Ishikawa (cell line): Measurements from ENCODE around the gene SLC18B1.

ENCODE experiments used
- CEBPB ChIP-seq: IDR thresholded peaks from 2 replicates; pipeline ENCODE4 v1.6.1; 2012
- CREB1 ChIP-seq: IDR thresholded peaks from 2 replicates; pipeline ENCODE4 v1.6.1; 2012; ENCODE audit warnings: low read depth
- EGR1 ChIP-seq: IDR thresholded peaks from 2 replicates; pipeline ENCODE4 v1.6.1; 2012
- EP300 ChIP-seq: IDR thresholded peaks from 2 replicates; pipeline ENCODE4 v1.6.1; 2012; ENCODE audit warnings: borderline replicate concordance
- FOXM1 ChIP-seq: IDR thresholded peaks from 2 replicates; pipeline ENCODE4 v1.6.1; 2012; ENCODE audit warnings: low read depth, borderline replicate concordance
- MAX ChIP-seq: IDR thresholded peaks from 2 replicates; pipeline ENCODE4 v1.6.1; 2012
- NFIC ChIP-seq: IDR thresholded peaks from 2 replicates; pipeline ENCODE4 v1.6.1; 2012
- RAD21 ChIP-seq: IDR thresholded peaks from 2 replicates; pipeline ENCODE4 v1.6.1; 2012; ENCODE audit warnings: low read depth
- REST ChIP-seq: IDR thresholded peaks from 2 replicates; pipeline ENCODE4 v1.6.1; 2012; ENCODE audit warnings: low read depth, mild to moderate bottlenecking
- TAF1 ChIP-seq: IDR thresholded peaks from 2 replicates; pipeline ENCODE4 v1.6.1; 2012; ENCODE audit warnings: low read depth, mild to moderate bottlenecking
- TCF12 ChIP-seq: IDR thresholded peaks from 2 replicates; pipeline ENCODE4 v1.6.1; 2012; ENCODE audit warnings: low read depth
- TEAD4 ChIP-seq: IDR thresholded peaks from 2 replicates; pipeline ENCODE4 v1.6.1; 2012
- YY1 ChIP-seq: IDR thresholded peaks from 2 replicates; pipeline ENCODE4 v1.6.1; 2012; ENCODE audit warnings: low read depth
- ZBTB7A ChIP-seq: IDR thresholded peaks from 2 replicates; pipeline ENCODE4 v1.6.1; 2012; ENCODE audit warnings: low read depth
- TF ChIP-seq, protein P1 (sequence below): IDR thresholded peaks from 2 replicates; pipeline ENCODE4 v1.6.1; 2012

Gene SLC18B1

DNA sequence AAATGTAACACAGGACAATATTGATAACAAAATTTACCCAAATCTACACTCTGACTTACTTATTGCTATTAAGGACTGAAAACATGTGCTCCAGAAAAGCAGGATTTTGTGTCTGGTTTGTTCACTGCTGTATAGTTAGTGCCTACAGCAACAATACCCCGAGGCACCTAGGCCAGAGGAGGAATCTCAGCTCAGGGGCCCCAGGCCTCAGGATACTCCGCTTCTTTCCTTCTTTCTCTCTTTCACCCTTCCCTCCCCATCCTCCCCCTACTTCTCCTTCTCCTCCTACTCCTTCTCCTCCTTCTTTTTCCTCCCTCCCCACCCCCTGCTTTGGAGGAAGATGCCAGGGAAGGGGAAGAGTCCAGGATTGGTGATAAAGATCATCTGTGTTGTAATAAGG, 39.7 kb downstream of the SLC18B1 start:
- no peak for TF ChIP-seq CEBPB
- no peak for TF ChIP-seq YY1
- no peak for TF ChIP-seq MAX
- TF ChIP-seq NFIC, result no peak
- TF ChIP-seq TAF1, result no peak
- TF ChIP-seq, protein P1, sequence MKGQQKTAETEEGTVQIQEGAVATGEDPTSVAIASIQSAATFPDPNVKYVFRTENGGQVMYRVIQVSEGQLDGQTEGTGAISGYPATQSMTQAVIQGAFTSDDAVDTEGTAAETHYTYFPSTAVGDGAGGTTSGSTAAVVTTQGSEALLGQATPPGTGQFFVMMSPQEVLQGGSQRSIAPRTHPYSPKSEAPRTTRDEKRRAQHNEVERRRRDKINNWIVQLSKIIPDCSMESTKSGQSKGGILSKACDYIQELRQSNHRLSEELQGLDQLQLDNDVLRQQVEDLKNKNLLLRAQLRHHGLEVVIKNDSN, result no peak
- TF ChIP-seq ZBTB7A, result no peak
- TF ChIP-seq RAD21, result no peak
- no peak for TF ChIP-seq TCF12
- no peak for TF ChIP-seq REST
- TF ChIP-seq EGR1, result no peak
- no peak for TF ChIP-seq TEAD4
- TF ChIP-seq CREB1, result no peak
- TF ChIP-seq EP300, result no peak

DNA sequence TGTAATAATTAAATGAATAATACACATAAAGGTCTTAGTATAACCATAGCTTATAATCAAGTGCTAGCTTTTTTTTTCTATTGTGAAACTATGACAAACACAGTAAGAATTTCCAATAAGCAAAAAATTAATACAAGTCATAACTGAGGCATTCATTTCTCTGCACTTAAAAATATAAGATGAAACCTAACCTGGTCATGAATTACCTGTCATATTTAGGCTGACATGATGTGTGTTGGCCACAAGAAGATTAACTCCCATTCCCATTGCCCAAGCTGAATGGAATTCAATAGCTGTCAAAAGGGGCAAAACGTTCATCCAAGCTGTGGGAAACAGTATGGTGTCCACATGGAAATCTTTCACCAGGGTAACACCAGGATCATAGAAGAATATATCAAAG, 46.2 kb downstream of the SLC18B1 start:
- TF ChIP-seq EGR1 (no peak), NFIC (no peak), TCF12 (no peak), YY1 (no peak), TAF1 (no peak)
- TF ChIP-seq, protein P1, result no peak

GRCh38 chr6:132751828-132752227, 46.6 kb downstream of the SLC18B1 start:
- TF ChIP-seq TAF1 (no peak), TCF12 (no peak), RAD21 (no peak), MAX (no peak), CREB1 (no peak), CEBPB (no peak), FOXM1 (no peak), EP300 (no peak), TEAD4 (no peak), NFIC (no peak), EGR1 (no peak), YY1 (no peak), ZBTB7A (no peak), REST (no peak)
- TF ChIP-seq, protein P1, result no peak

- no peak for TF ChIP-seq TAF1
- no peak for TF ChIP-seq RAD21
- no peak for TF ChIP-seq CEBPB
- no peak for TF ChIP-seq CREB1
- no peak for TF ChIP-seq REST
- TF ChIP-seq EGR1, result no peak
- TF ChIP-seq TEAD4, result no peak
- TF ChIP-seq MAX, result no peak
- TF ChIP-seq YY1, result no peak
- no peak for TF ChIP-seq EP300
- TF ChIP-seq, protein P1, result no peak
- no peak for TF ChIP-seq FOXM1
- TF ChIP-seq TCF12, result no peak
- TF ChIP-seq ZBTB7A, result no peak
- TF ChIP-seq NFIC, result no peak
These were observed 47.1 kb downstream of the SLC18B1 start for GRCh38 chr6:132751306-132751705.
